ENCODE results near the gene SLC8A1. TPM values are rescaled to one million over a fixed set of nuclear protein-coding genes. Genes with fewer than 3 reads are reported as not detected.

SLC8A1 gene
- total RNA-seq, 1 experiment from 2014 or later: not detected

DNA sequence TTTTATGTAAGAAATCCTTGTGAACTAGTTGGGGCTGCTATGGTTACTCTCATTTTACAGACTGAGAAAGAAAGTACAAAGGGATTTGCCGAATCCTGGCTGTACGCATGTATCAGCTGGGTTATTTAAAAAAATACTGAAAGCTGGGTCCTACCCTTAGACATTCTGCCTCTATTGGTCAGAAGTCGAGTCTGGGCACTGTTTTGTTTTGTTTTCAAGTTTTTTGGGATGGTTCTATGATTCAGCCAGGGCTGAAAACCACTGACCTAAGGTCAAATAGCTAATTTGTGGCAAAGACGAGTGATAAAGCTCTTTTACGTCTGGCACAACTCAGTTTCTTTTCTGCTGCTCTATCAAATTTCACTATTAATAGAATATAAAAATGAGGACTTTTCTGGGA lies 5.9 kb upstream of the SLC8A1 start:
- BruUV-seq (replicated peaks): no TSS peak
- POLR2A ChIA-PET (ENCODE audit: low non-redundant PET): no interaction called here
- DNase-seq (ENCODE audit: low spot score): no peak
- intact Hi-C loops (cut with micrococcal nuclease; ENCODE audit: unreplicated experiment): no loop called here
- H3K4me3 ChIP-seq (ENCODE audit: low read depth, low read length, poor library complexity, severe bottlenecking): no peak overlapping the region
- CTCF ChIA-PET: no interaction called here
- H3K27me3 ChIP-seq (replicated peaks; ENCODE audit: insufficient read depth, low read depth, low read length, poor library complexity): peaks cover 65% of the 10 kb centered on the region
- H3K9me3 ChIP-seq (ENCODE audit: low read depth, low read length, poor library complexity, severe bottlenecking): no peaks in the 10 kb centered on the region
- H3K4me1 ChIP-seq (ENCODE audit: insufficient read depth, low read length, poor library complexity, severe bottlenecking): no peaks in the 10 kb centered on the region
- TF ChIP-seq, protein P1, sequence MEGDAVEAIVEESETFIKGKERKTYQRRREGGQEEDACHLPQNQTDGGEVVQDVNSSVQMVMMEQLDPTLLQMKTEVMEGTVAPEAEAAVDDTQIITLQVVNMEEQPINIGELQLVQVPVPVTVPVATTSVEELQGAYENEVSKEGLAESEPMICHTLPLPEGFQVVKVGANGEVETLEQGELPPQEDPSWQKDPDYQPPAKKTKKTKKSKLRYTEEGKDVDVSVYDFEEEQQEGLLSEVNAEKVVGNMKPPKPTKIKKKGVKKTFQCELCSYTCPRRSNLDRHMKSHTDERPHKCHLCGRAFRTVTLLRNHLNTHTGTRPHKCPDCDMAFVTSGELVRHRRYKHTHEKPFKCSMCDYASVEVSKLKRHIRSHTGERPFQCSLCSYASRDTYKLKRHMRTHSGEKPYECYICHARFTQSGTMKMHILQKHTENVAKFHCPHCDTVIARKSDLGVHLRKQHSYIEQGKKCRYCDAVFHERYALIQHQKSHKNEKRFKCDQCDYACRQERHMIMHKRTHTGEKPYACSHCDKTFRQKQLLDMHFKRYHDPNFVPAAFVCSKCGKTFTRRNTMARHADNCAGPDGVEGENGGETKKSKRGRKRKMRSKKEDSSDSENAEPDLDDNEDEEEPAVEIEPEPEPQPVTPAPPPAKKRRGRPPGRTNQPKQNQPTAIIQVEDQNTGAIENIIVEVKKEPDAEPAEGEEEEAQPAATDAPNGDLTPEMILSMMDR (conservative IDR thresholded peaks at IDR 0.05; ENCODE audit: low read depth, low read length): no peak
- no peak for TF ChIP-seq EZH2 (IDR thresholded peaks at IDR 0.05; ENCODE audit: borderline replicate concordance, low read depth, low read length, poor library complexity, severe bottlenecking)
- no peaks in the 10 kb centered on the region for H3K36me3 ChIP-seq (ENCODE audit: insufficient read depth, low read length, poor library complexity, severe bottlenecking)
- H3K27ac ChIP-seq (ENCODE audit: low read depth, low read length, poor library complexity, severe bottlenecking): no peak overlapping the region

DNA sequence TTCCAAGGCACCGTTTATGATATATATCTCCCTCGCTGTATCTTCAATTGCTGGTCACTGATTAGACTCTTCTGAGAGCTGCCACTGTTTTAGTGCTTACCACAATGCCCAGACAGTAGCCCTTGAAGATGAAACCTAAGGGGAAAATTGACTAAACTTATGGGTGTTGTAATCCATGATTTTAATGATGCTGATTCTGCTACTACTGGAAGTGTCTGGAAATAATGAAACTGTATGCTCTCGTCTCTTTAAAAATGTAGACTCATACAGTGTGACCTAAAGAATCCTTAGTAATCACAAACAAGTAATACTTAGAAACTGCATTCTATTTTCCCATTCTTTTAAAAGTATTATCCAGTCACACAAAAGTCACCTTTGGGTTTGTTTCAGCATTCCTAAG lies 5.5 kb upstream of the SLC8A1 start:
- H3K27ac ChIP-seq (ENCODE audit: low read depth, low read length, poor library complexity, severe bottlenecking): no peak overlapping the region
- no TSS peak for BruUV-seq (replicated peaks)
- no peaks in the 10 kb centered on the region for H3K36me3 ChIP-seq (ENCODE audit: insufficient read depth, low read length, poor library complexity, severe bottlenecking)
- TF ChIP-seq, protein P1 (conservative IDR thresholded peaks at IDR 0.05; ENCODE audit: low read depth, low read length): no peak
- TF ChIP-seq EZH2 (IDR thresholded peaks at IDR 0.05; ENCODE audit: borderline replicate concordance, low read depth, low read length, poor library complexity, severe bottlenecking): peak; percentile 35
- no peaks in the 10 kb centered on the region for H3K9me3 ChIP-seq (ENCODE audit: low read depth, low read length, poor library complexity, severe bottlenecking)
- intact Hi-C loops (cut with micrococcal nuclease; ENCODE audit: unreplicated experiment): no loop called here
- POLR2A ChIA-PET (ENCODE audit: low non-redundant PET): no interaction called here
- no peak for DNase-seq (ENCODE audit: low spot score)
- H3K4me3 ChIP-seq (ENCODE audit: low read depth, low read length, poor library complexity, severe bottlenecking): no peak overlapping the region
- CTCF ChIA-PET: no interaction called here
- H3K4me1 ChIP-seq (ENCODE audit: insufficient read depth, low read length, poor library complexity, severe bottlenecking): no peaks in the 10 kb centered on the region
- peaks cover 69% of the 10 kb centered on the region for H3K27me3 ChIP-seq (replicated peaks; ENCODE audit: insufficient read depth, low read depth, low read length, poor library complexity)

DNA sequence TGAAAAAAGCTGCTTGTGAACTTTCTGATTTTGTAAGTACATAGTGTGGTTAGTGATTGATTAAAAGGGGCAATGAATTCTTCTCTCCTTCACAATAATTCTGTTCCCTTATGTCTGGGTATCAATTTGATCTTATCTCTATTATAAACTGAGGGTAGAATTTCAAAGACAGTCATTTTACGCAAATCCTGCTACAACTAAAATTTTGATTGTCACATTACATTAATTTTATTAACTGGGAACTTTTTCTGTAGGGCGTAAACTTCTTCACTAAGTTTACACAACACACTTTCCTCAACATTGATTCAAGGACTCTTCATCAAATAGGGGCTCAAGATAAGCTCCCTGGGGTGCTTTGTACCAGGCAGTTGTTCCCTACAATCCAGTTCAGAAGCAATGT lies 5.0 kb upstream of the SLC8A1 start:
- no peak for TF ChIP-seq EZH2 (IDR thresholded peaks at IDR 0.05; ENCODE audit: borderline replicate concordance, low read depth, low read length, poor library complexity, severe bottlenecking)
- TF ChIP-seq, protein P1 (conservative IDR thresholded peaks at IDR 0.05; ENCODE audit: low read depth, low read length): no peak
- no peak for DNase-seq (ENCODE audit: low spot score)
- Histone ChIP-seq H3K4me1 (ENCODE audit: insufficient read depth, low read length, poor library complexity, severe bottlenecking) (no peaks in the 10 kb centered on the region), H3K9me3 (ENCODE audit: low read depth, low read length, poor library complexity, severe bottlenecking) (no peaks in the 10 kb centered on the region), H3K27me3 (replicated peaks; ENCODE audit: insufficient read depth, low read depth, low read length, poor library complexity) (peaks cover 72% of the 10 kb centered on the region), H3K4me3 (ENCODE audit: low read depth, low read length, poor library complexity, severe bottlenecking) (no peak overlapping the region), H3K27ac (ENCODE audit: low read depth, low read length, poor library complexity, severe bottlenecking) (no peak overlapping the region), H3K36me3 (ENCODE audit: insufficient read depth, low read length, poor library complexity, severe bottlenecking) (no peaks in the 10 kb centered on the region)
- no TSS peak for BruUV-seq (replicated peaks)
- intact Hi-C loops (cut with micrococcal nuclease; ENCODE audit: unreplicated experiment): no loop called here
- ChIA-PET CTCF (no interaction called here), POLR2A (ENCODE audit: low non-redundant PET) (no interaction called here)
